22Rv1 (cell line): ENCODE data around the gene SLC5A1.
"Not testable (repeated sequence)": the region's sequence is repeated elsewhere in the genome, so short reads cannot be mapped to it uniquely, and the experiment has no call there.

Source experiments
- H3K27ac ChIP-seq: fragments of 450-650 bp; 2 replicates; pipeline ENCODE4 v1.5.1; 2017
- ZFX ChIP-seq: fragments of 450-650 bp; IDR thresholded peaks from 2 replicates; pipeline ENCODE4 v1.6.1; 2017; ENCODE audit warnings: antibody characterized with exemption, borderline replicate concordance
- TF ChIP-seq, protein P1 (sequence below): fragments of 450-650 bp; IDR thresholded peaks from 2 replicates; pipeline ENCODE4 v1.5.1; 2017; ENCODE audit warnings: mild to moderate bottlenecking

The SLC5A1 gene

DNA sequence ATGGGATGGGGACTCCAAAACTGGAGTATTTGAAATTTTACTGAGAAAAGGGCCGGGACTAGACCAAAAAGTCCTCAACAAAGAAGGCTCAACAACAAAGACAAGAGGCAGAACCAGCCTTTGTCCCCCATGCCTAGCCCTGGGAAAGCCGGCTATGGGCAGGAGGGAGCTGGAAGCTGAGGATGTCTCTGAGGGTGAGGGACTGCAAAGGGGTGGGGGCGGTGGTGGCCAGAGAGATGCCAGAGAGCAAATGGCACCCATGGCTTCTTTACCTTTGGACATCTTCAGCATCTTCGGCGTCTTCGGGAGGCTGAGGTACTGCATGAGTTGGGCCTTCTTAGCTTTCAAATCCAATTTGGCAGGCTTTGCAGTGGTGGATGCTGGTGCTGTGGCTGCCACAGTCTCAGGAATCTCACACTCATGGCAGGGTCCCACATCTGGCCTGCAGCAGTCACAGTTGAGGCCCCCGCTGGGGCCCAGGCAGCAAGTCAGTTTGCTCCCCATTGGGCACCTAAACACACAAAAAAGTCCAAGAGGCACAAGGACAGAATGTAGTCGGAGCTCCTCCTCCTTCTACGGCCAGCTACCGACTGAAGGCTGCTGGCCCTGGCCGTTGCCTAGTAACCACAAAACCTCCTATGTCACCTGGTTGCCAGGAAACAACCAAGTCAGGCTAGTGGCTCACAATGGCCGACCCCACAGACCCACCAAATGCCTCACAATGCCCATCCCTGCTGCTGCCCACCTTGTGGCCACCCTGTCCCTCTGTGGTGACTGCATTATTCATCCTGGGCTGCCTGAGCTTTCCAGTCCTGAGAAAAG is 115.9 kb downstream of the SLC5A1 start, which contains the start of gene C22orf42:
TSS of gene C22orf42 (minus strand) at position 592 of the 822 bp plus-strand sequence. CDS start at position 504, 88 bp downstream.
- no peak within 1 kb of the TSS for H3K27ac ChIP-seq
- TF ChIP-seq, protein P1, sequence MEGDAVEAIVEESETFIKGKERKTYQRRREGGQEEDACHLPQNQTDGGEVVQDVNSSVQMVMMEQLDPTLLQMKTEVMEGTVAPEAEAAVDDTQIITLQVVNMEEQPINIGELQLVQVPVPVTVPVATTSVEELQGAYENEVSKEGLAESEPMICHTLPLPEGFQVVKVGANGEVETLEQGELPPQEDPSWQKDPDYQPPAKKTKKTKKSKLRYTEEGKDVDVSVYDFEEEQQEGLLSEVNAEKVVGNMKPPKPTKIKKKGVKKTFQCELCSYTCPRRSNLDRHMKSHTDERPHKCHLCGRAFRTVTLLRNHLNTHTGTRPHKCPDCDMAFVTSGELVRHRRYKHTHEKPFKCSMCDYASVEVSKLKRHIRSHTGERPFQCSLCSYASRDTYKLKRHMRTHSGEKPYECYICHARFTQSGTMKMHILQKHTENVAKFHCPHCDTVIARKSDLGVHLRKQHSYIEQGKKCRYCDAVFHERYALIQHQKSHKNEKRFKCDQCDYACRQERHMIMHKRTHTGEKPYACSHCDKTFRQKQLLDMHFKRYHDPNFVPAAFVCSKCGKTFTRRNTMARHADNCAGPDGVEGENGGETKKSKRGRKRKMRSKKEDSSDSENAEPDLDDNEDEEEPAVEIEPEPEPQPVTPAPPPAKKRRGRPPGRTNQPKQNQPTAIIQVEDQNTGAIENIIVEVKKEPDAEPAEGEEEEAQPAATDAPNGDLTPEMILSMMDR = no peak
- TF ChIP-seq ZFX = no peak

DNA sequence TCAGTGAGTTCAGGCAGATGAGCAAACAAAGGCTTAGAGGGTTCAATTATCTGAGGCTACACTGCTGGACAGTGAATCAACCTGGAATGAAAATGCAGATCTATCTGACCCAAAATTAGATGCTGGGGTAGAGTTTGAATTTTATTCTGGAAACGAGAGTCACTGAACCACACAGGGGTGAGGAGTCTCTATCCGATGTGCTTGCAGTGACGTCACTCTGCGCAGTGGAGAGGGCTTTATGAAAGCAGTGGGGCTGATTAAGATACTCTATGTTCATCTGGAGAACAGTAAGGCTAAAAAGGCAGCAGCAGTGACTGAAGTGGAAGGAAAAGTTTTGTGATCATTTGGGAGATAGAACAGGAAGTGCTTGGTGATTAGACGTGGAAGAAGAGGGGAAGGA is 117.3 kb downstream of the SLC5A1 start:
- not testable (repeated sequence) for H3K27ac ChIP-seq
